ENCODE results near the gene ARID3C.

Gene ARID3C

DNA sequence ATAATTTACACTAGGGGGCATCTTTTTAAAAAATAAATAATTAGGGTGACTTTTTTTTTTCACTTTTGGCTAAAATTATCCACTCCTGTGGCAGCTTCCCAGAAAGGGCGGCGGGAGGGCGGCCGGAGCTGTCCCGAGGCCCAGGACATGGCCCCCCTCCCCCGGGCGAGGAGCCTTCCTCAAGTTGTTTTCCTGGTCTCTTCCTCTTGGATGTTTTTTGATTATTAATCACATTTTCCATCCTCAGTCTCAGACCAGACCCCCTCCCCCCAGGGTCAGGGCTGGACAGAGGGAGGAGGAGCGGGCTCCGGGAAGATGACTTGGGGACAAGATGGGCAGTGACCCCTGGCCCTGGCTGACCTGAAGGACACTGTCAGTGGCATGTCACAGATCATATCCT is 34.7 kb downstream of the ARID3C start:
- DNase-seq (ENCODE audit: low spot score) = no peak

DNA sequence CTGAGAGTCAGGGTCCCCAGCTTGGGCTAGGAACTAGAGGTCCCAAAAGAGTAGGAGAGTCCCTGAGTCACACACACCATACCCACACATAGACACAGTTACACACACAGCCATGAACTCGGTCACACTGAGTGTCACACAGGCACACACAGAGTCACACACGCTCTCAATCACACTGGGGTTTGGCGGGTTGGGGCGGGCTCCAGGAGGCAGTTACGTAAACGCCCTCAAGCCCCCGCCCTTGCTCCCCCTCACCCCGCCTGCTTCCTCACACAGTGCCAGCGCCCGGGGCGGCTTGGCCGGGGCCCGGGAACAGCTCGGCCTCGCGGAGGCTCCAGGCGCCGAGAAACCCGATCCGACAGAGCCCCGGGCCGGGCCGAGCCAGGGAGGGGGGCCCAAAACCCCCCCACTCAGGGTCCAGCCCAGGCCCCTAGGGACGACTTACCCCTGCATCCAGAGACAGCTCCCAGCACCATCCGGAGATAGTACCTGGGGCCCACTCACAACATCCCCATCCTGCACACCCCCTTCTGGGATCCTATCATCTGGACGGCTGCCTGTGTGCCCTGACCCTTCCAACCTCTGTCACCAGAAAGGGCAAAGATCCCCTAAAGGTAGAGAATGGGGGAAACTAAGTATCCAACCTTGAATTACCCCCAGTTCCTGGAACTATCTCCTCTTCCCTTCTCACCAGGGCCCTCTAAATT is 35.8 kb downstream of the ARID3C start:
- no peak for DNase-seq (ENCODE audit: low spot score)

DNA sequence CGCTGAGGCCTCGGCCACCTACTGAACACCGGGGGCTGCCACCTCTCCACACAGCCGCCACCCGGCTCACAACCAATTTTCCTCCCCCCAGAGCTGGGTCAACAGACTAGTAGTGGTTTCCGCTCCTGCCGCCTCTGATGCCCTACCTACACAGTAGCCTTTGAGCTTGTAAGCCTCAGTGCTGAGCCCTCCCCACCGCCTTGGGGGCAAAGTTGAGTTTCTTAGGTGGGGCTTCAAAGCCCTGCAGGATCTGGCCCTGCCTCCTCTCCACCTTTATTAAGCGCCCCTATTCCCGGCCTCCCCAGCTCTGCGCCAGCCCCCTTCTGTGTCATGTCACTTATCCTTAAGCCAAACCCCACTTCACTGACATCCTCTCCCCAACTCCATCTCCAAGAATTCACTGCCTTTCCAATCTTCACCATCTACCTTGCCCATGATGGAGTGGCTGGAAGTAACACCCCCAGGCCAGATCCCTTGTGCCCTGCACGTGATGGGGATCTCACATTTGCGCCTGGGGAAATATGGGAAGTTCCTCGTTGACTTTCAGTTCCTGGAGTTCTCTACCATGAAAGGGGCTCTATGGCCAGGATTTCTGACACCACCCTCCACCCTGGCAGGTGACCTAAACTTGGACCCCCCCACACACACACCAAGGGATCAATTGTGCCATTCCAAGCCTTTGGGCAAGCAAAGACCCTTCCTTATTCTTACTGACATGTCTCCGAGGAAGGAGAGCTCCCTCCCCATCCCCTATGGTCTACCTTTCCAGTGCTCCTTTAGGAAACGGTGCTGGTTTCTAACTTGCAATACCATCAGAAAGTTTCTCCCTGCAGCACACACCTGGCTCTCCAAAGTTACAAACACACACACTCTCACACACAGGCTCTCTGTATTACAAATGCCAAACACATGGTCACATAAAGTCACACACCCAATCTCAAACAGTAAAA is 36.7 kb downstream of the ARID3C start:
- no peak for DNase-seq (ENCODE audit: low spot score)

DNA sequence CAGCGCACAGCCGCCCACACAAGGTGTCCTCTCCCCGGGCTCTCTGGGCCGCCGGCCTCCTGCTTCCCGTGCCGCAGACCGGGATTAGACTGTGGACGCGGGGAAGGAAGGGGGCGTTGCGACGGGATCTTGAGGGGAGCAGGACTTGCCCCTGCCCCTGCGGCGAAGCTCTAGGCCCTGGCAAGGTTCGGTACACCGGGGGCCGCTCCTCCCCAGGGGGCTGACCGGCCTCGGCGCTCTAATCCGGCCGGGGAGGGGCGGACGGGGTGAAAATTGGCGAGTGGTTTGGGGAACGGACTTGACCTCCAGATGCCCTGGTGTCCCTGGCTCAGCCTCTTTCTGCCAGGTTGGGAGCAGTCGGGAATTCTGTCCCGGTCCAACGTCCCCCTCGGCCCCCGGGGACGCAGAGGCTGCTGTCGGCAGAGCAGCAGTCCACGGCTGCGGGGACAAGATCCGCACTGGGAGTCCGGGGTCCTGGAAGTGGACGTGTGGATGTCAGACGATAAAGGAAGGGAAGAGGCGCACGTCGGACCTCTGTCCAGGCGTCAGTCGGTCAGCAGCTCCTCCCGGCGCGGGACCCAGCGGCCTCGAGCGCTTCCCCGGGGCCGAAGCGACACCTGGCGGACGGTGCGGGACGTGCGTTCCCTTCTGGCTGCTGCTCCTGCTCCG is 37.5 kb downstream of the ARID3C start:
- DNase-seq (ENCODE audit: low spot score) = peak; percentile 67

DNA sequence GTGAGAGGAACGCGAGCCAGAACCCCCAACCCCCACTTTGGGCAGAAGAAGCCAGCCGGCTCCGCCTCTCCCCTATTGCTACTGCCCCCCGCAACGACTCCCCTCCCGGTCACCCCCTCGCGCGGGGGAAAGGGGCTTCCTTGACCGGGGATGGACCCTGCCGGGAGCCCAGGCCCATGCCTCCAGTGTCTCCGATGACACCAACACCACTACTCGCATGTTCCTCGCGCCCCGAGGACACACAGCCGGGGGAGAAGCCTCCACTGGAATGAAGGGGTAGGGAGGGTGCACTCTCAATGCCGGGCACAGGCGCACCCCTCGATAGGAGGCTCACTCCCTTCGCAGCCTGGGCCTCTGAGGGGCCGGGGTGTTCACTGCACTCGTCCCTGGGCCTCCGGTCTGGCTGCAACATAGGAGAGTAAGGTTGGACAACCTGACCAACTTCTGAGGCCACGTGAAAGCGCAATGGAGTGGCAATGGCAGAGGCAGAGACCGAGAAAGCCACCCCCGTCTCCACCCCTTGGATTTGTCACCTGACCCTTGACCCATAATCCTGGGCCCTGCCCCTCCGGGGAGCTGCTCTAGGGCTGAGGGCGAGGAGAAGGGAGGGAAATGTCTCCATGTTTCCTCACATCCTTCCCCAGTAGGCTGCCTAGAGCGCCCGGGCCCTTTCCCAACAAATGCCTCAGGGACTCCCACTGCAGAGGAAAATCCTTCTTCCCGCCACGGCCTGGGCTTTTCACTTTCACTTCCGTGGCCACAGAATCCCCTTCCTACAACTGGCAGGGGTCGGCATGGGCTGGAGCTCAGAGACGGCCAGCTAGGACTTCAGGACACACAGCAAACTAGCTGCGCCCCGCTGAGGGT is 38.3 kb downstream of the ARID3C start:
- DNase-seq (ENCODE audit: low spot score) = no peak

DNA sequence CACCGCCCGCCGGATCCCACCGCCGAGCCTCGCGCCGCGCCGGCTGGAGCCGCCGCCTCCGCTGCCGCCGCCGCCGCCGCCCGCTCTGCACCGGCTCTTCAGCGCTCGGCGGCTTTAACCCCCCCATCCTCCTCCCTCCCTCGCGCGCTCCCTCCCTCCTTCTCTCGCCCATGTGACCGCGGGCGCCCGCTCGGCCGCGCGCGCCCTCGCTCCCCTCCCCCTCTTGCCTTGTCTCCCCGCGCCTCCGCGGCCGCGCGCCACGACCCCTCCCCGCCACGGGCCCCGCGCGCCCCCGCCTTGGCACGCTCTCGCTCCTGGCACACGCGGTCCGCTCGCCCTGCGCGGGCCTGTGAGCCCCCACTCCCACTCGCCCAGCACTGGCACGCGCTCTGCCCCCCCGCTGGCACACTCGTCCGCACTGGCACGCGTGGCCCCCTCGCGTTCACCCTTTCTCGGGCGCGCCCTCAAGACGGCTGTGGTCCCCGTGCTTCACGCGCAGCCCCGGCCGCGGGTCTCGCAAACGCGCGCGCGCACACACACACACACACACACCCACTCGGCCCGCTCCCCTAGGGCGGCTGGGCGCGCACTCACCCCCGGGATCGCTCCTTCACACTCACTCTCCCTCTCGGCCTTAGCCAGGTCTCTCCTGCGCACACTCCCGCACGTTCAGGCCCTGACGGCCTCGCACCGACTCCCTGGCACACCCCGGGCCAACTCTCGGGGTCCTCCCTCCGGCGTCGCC is 39.1 kb downstream of the ARID3C start, which contains the start of gene CNTFR:
TSS of gene CNTFR (minus strand) at position 89 of the 745 bp plus-strand sequence. CDS start 20,743 bp downstream, outside the sequence.
- DNase-seq (ENCODE audit: low spot score) = no peak

DNA sequence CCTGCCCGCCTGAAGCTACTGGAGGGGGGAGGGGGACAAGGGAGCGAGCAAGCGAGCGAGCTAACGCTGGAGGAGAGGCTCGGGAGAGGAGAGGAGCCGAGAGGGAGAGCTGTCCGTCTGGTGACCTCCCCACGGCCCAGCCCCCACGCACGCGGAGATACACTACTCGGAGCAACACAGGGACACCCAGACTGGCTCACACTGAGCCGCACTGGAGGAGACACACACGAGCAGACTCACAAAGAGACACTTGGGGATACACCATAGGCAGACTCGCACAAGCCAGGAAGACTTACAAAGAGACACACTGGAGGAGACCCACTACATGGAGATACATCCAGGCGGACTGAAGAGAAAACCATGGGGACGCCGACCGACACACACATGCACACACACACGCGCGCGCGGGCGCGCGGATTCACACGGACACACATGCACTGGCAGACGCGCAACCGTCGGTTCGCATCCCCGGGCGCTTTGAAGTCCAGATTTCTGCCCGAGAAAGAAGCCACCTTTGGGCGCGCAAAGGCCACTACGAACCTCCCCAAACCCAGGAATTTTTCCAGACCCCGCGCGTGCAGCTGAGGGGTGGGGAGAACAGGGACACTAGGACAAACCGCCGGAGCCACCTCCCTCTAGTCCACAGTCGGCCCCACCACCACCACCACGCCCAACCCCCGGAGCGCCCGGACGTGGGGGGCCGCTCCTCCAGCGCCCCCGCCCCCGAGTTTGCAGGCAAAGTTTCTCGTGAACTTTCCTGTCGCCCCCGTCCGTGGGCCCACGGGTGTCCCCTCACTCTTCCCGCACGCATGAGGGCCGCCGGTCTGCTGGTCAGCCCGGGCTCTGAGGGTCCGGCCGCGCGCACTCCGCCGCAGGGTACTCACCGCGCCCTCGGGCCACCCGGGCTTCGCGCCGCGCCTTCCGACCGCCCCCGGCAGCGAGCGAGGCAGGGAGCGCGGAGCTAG is 39.9 kb downstream of the ARID3C start:
- no peak for DNase-seq (ENCODE audit: low spot score)

DNA sequence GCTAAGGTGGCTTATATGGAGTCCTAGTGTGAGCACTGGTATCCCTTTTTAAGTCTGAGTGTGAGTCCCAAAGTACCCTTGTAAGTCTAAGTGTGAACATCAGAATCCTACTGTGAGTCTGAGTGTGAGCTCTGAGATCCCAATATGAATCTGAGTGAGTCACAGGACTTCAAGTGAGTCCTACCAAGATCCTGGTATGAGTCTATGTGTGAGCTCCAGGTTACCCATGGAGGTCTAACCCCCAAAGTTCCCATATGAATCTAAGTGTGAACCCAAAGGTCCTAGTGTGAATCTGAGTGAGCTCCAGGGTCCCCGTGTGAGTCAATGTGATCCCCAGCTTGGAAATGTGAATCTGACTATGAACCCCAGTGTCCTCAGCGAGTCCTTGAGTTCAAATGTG is 41.6 kb downstream of the ARID3C start:
- DNase-seq (ENCODE audit: low spot score) = no peak

DNA sequence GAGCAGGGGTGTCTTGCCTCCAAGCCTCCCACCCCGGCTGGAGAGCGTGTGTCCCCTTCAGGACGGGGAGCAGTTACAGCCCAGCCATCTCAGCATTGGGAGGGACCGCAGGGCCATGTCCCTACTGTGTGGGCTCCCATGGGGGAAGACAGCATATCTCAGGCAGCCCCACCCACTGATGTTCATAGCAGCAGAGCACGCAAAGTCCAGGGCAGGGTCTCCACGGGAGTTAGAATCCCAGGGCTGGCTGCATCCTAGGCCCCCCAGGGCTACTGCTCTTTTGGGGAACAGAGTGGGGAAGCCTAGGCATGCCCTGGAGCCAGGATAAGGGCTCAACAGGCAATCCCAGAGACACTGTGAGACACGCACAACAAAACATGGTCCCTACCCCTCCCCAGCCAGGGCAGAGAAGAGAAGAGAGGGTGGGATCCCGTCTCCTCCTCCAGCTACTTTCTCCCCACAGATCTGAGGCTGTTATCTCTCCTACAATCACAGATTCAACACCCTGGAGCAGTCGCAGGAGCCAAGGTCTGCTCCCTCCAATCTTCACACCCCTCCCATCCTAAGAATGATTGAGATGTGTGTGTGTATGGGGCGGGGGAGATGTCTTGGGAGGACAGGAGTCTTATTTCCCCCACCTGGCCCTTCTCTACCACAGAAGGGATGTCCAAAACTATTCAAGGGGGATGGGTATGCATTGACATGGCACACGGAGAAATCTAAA is 42.8 kb downstream of the ARID3C start:
- DNase-seq (ENCODE audit: low spot score) = no peak

DNA sequence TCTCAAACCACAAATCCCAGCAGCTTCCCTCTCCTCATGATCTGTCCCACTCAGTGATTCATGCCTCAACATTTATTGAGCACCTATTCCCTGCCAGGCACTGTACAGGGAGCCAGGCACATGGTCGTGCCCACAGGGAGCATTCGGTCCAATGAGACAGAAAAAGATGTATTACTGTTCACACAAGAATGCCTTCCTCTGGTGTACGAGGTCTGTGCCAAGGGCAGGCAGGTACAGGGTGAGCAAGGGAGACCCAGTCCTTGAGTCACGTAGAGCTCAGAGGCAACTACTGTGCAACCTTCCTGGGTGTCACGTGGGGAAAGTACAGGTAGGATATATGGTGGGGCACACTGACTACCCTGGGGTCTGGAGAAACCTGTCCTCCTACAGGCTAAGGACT is 43.9 kb downstream of the ARID3C start:
- DNase-seq (ENCODE audit: low spot score) = no peak

DNA sequence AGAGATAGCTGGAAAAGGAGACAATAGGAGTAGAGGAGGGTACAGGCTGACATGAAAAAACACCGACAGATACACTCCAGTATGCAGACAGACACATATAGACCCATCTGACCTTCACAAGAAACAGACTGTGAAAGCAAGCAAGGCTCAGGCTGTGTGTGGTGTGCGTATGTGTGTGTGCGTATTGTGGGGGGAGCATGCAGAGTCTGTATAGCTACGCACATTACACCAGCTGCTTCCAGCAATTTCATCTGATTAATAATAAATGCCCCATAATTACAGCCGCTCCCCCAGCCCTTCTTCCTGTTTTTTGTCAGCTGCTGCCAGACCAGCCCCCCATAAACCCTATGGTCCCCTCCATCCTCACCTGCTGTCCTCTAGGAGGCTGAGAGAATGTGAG is 46.1 kb downstream of the ARID3C start:
- no peak for DNase-seq (ENCODE audit: low spot score)

DNA sequence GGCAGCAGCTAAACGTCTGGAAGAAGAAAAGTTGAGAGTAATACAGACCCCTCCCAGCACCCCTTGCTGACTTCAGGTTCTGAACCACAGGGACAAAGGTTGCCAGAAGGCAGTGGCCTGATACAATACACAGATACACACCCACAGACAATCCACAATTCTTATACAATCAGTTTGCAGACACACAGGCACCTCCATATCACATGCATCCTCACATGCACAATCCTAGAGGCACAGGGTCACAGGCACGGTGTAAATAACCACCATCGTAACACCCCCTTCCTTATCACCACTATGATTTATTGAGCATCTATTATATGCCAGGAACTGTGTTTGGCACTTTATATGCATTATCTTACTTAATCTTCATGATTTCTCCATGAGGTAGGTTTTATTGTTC is 47.5 kb downstream of the ARID3C start:
- DNase-seq (ENCODE audit: low spot score) = no peak

DNA sequence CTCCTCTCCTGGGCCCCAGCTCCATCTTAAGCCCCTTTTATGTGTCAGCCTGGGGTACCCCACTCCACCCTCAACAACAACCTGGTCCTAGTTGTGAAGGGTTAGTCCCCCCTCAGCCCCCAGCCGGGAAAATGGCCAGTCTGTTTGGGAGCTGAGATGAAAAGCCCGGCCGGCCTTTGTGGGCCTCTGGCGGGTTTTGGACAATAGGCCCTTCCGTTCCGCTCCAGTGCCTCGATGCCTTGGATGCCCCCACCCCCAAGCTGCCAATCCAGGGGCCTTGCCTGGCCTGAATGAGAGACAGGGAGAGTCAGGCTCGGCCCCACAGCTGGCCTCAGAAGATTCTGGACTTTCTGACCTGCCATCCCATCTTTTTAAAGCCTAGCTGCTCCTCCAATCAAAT is 48.5 kb downstream of the ARID3C start:
- no peak for DNase-seq (ENCODE audit: low spot score)

DNA sequence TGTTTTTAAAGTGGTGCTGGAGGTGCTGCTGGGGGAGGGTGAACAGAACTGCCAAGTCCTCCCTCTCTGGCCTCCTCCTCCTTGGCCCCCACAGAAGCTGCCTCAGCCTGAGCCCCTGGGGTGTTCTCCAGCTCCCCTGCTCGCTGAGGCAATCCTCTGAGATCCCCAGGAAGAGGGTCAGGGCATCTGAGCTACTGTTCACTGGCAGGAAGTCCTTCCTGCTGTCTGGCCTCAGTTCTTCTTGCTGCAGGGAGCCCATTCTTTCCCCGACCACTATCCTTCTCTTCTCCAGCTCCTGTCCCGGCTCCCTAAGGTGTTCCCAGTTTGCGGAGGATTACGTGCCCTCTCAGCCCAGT is 49.1 kb downstream of the ARID3C start:
- no peak for DNase-seq (ENCODE audit: low spot score)

DNA sequence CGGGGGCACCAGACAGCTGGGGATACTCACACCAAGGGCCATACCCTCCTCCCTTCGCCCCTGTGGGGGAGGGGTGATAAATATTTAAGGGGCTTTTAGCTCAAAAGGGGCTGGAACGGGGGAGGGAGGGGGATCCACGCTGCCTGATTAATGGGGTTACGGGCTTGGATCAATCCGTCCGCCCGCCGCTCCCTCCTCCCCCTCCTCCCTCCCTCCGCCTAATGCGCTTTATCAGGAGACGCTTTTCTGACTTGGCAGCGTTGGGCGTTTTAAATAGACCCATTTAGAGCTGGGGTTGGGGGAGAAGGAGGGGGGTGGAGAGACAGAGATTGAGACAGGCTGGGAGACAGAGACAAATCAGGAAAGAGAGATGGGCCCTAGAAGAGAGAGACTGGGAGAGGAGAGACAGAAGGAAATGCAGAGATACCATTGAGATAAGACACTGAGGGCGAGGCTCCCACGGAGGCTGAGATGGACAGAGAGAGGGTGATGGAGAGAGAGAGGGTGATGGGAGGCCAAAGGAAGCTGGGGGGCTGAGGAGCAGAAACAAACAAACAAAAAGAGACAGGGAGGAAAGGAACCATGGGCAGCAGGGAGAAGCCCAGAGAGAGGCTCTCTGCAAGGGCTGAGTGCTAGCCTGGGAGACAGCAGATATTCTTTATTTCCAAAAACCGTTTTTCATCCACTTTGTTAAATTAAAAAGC is 49.6 kb downstream of the ARID3C start:
- no peak for DNase-seq (ENCODE audit: low spot score)

DNA sequence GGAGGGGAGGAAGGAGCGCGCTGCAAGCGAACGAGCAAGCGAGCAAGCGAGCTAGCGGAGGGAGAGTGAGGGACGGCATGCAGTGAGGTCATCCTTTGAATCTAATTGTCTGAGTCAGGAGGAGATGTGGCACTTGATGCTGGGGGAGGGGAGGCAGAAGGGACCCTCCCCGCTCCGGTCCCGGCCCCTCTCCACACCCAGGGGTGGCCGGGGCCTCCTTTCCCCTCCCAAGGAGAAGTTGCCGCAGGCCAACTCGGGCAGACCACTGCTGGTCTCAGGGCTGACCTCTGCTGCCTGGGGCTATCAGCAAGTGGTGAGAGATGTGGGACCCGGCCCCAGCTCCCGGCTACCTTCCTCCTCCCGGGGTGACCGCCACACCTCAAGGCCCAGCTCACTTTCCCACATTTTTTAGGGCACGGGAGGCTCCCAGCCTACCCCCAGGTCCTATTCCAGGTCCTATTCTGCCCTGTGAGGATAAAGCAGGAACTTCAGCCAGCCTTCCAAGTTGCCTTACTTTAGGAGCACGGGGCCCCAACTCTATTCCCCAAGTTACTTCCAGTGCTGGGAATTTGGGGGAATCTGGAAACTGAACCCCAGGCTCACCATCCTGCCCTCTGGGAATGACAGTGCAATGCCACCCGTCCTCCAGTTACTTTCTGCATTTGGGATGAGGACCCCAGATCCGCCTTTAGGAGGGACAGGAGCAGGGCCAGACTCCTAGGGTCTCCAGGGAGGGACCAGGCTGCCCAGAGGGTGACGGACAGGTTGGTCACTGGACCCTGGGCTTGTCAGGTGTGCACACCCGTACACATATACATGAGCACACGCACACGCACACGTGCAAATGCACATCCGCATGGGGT is 50.4 kb downstream of the ARID3C start:
- DNase-seq (ENCODE audit: low spot score) = no peak

DNA sequence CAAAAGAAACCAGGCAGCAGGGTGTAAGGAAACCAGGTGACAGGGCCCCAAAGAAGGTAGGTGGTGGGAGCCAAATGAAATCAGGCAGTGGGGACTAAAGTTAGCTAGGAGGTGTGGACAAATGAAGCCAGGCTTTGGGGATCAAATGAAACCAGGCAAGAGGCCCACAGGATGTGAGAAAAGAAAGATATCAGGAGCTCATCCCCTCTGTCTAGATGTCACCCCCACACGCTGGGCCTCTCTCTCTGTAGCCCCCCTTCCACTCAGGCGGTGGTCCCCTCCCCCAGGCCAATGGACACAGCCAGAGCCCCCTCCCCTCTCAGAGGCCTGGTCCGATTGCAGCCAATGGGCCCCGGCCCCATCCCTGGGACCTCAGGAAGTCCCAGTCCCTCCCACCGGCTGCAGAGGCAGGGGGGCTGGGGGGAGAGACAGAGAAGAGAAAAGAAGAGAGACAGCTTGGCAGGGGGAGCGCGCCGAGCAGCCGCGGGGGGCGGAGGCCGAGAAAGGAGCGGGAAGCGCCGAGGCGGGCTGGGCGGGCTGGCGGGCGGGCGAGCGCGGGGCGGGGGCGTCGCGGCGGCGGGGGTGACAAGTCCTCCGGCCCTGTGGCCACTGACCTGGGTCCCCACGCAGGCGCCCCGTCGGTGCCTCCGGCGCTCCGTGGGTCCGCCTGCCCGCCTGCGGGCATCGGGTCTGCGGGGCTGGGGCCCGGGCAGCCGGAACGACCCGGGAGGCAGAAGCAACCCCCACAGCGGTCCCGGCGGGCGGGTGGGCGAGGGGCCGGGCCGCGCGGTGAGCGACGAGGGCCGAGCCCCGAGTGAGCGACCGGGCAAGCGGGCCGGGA is 51.2 kb downstream of the ARID3C start:
- no peak for DNase-seq (ENCODE audit: low spot score)
